Sigmoid colon (tissue), 7 donors: ENCODE results near the gene FSD1. TPM values are rescaled to one million over a fixed set of nuclear protein-coding genes. Genes with fewer than 3 reads are reported as not detected.
A peak's percentile ranks its signal among the peaks of the same experiment; 100 is the strongest.

Experiments used
- DNase-seq: peaks from one replicate; pipeline ENCODE4 v3.0.0-alpha.2; 2019
- H3K27ac ChIP-seq, 4 donors: fragments of 200-600 bp; sonication (generic); one replicate each; pipeline ENCODE4 v1.5.1; 2016 to 2019; ENCODE audit warnings: mild to moderate bottlenecking in 1 of 4
- H3K27me3 ChIP-seq, 3 donors: fragments of 200-600 bp; sonication (generic); one replicate each; pipeline ENCODE4 v1.5.1; 2019; ENCODE audit warnings: mild to moderate bottlenecking in 1 of 3
- H3K36me3 ChIP-seq, 4 donors: fragments of 200-600 bp; sonication (generic); one replicate each; pipeline ENCODE4 v1.5.1; 2016 to 2019
- H3K4me1 ChIP-seq, 4 donors: fragments of 200-600 bp; sonication (generic); one replicate each; pipeline ENCODE4 v1.5.1; 2017 to 2019
- H3K4me3 ChIP-seq, 4 donors: fragments of 200-600 bp; sonication (generic); one replicate each; pipeline ENCODE4 v1.5.1; 2017 to 2019; ENCODE audit warnings: mild to moderate bottlenecking in 2 of 4, moderate library complexity in 1 of 4
- H3K9me3 ChIP-seq, 4 donors: fragments of 200-600 bp in 3 of 4; sonication (generic) in 3 of 4; one replicate each; pipeline versions ENCODE4 v1.5.1 to v1.6.1; 2013 to 2019
- CTCF ChIP-seq, 4 experiments: fragments of 450-650 bp in 3 of 4; fragments of 200-600 bp in 1 of 4; IDR thresholded peaks; one replicate each; pipeline ENCODE4 v1.5.1; 2016 to 2019; ENCODE audit warnings: antibody characterized with exemption in 4 of 4, mild to moderate bottlenecking in 3 of 4, moderate library complexity in 2 of 4
- EP300 ChIP-seq, 4 donors: sonication (generic); formaldehyde crosslinking; IDR thresholded peaks; one replicate each; pipeline ENCODE4 v1.6.1; 2017; ENCODE audit warnings: antibody characterized with exemption in 4 of 4
- POLR2A ChIP-seq, 2 donors: fragments of 450-650 bp; IDR thresholded peaks; one replicate each; pipeline ENCODE4 v1.6.1; 2016; ENCODE audit warnings: antibody characterized with exemption in 2 of 2, mild to moderate bottlenecking in 2 of 2, moderate library complexity in 2 of 2
- POLR2AphosphoS5 ChIP-seq, 4 donors: sonication (generic); formaldehyde crosslinking; IDR thresholded peaks; one replicate each; pipeline ENCODE4 v1.6.1; 2017; ENCODE audit warnings: antibody characterized with exemption in 4 of 4
- WGBS, 2 donors: extraction: QIAGEN DNeasy Blood & Tissue Kit; methylation state at CpG; one replicate each; pipeline ENCODE4 v1.1.7; 2013; 5-methylcytosine and 5-hydroxymethylcytosine counted together
- intact Hi-C: fragments of 100-400 bp; cut with DNase I; formaldehyde crosslinking; loops from one replicate; pipeline ENCODE4 v1.15.1; 2023
- polyA plus RNA-seq, 3 donors: library from polyadenylated mRNA; stranded (reverse); fragments of 200-250 nt; gene quantifications; one replicate each; pipeline ENCODE4 v1.2.3, GENCODE V29; 2013
- total RNA-seq, 4 donors: library from RNA; depleted of rRNA; stranded (reverse); fragments of >200 nt; gene quantifications; one replicate each; pipeline ENCODE4 v1.1.0, GENCODE V29; 2016
- donor health status: healthy with polysubstance abuse.
- donor health status: Bipolar disorder and iron deficiency.
- donor health status: healthy.

The FSD1 gene
- total and polyA plus RNA-seq, 7 donors, result 1.1 to 2.6 (median 1.5) TPM; not detected in 3

- intact Hi-C loops, result no loop called here
- peak overlapping the region; percentile 37 to 75 (median 63) for H3K27ac ChIP-seq
- WGBS, 2 donors, result 66 to 73% methylated on average over 19 of the region's 19 CpGs
- TF ChIP-seq POLR2A (IDR thresholded peaks at IDR 0.05) (no peak), CTCF (IDR thresholded peaks at IDR 0.05) (no peak), POLR2AphosphoS5 (IDR thresholded peaks at IDR 0.05) (no peak), EP300 (IDR thresholded peaks at IDR 0.05) (no peak)
- H3K4me1 ChIP-seq, result peaks cover 0 to 64% (median 54%) of the 10 kb centered on the region in 4 donors
- H3K4me3 ChIP-seq, result no peak overlapping the region
- no peak for DNase-seq
- H3K36me3 ChIP-seq, result peaks cover 11 to 32% (median 25%) of the 10 kb centered on the region in 4 donors
- no peaks in the 10 kb centered on the region for H3K27me3 ChIP-seq
- no peaks in the 10 kb centered on the region for H3K9me3 ChIP-seq
These were observed 63.9 kb downstream of the FSD1 start for GRCh38 chr19:4368128-4368820.

- peak overlapping the region; percentile 37 to 75 (median 63) for H3K27ac ChIP-seq
- no peaks in the 10 kb centered on the region for H3K9me3 ChIP-seq
- TF ChIP-seq POLR2A (IDR thresholded peaks at IDR 0.05) (no peak), POLR2AphosphoS5 (IDR thresholded peaks at IDR 0.05) (peak in 1 of 4 donors; percentile 8), CTCF (IDR thresholded peaks at IDR 0.05) (no peak)
- no peaks in the 10 kb centered on the region for H3K27me3 ChIP-seq
- H3K36me3 ChIP-seq, result peaks cover under 1 to 23% (median 16%) of the 10 kb centered on the region in 4 donors
- intact Hi-C loops, result no loop called here
- H3K4me1 ChIP-seq, result peaks cover 0 to 75% (median 64%) of the 10 kb centered on the region in 4 donors
- DNase-seq, result no peak
- H3K4me3 ChIP-seq, result peak overlapping the region in 1 of 4 donors; percentile 16
- WGBS, 2 donors, result 8 to 15% methylated on average over 25 of the region's 25 CpGs
These were observed 64.9 kb downstream of the FSD1 start for GRCh38 chr19:4369109-4369887.

GRCh38 chr19:4369888-4370260 is 65.5 kb downstream of the FSD1 start:
- 14 to 16% methylated on average over 21 of the region's 21 CpGs for WGBS, 2 donors
- no peak for DNase-seq
- no peaks in the 10 kb centered on the region for H3K27me3 ChIP-seq
- peaks cover 0 to 80% (median 70%) of the 10 kb centered on the region in 4 donors for H3K4me1 ChIP-seq
- TF ChIP-seq POLR2A (IDR thresholded peaks at IDR 0.05) (no peak), CTCF (IDR thresholded peaks at IDR 0.05) (peak in 2 of 4 experiments; percentile 11 to 47), POLR2AphosphoS5 (IDR thresholded peaks at IDR 0.05) (peak in 1 of 4 donors; percentile 7)
- intact Hi-C loops, result no loop called here
- H3K4me3 ChIP-seq, result peak overlapping the region in 1 of 4 donors; percentile 16
- peaks cover 0 to 22% (median 15%) of the 10 kb centered on the region in 4 donors for H3K36me3 ChIP-seq
- H3K9me3 ChIP-seq, result no peaks in the 10 kb centered on the region
- H3K27ac ChIP-seq, result peak overlapping the region; percentile 37 to 75 (median 63)

GRCh38 chr19:4370418-4371041 is 66.1 kb downstream of the FSD1 start:
- H3K27ac ChIP-seq, result peak overlapping the region; percentile 37 to 75 (median 63)
- TF ChIP-seq CTCF (IDR thresholded peaks at IDR 0.05) (no peak), POLR2A (IDR thresholded peaks at IDR 0.05) (no peak), POLR2AphosphoS5 (IDR thresholded peaks at IDR 0.05) (no peak), EP300 (IDR thresholded peaks at IDR 0.05) (no peak)
- no peak for DNase-seq
- WGBS, 2 donors, result 88 to 90% methylated on average over 15 of the region's 15 CpGs
- H3K27me3 ChIP-seq, result no peaks in the 10 kb centered on the region
- intact Hi-C loops, result no loop called here
- H3K4me1 ChIP-seq, result peaks cover 0 to 87% (median 77%) of the 10 kb centered on the region in 4 donors
- peaks cover 0 to 16% (median 11%) of the 10 kb centered on the region in 4 donors for H3K36me3 ChIP-seq
- no peak overlapping the region for H3K4me3 ChIP-seq
- no peaks in the 10 kb centered on the region for H3K9me3 ChIP-seq
